RWPE2 (cell line): ENCODE measurements around the gene SV2B.

Source experiments
- ATAC-seq: fragments of 200-7000 bp; cut with Tn5 transposase; 3 replicates; pipeline ENCODE4 v1.9.1; 2021; ENCODE audit warnings: low read depth
- DNase-seq: peaks from one replicate; pipeline ENCODE4 v3.0.0-alpha.2; 2020; ENCODE audit warnings: low spot score
- H3K27ac ChIP-seq: fragments of 450-650 bp; 2 replicates; pipeline ENCODE4 v1.5.1; 2017; ENCODE audit warnings: mild to moderate bottlenecking; ENCODE audit not compliant: poor library complexity, severe bottlenecking
- H3K27me3 ChIP-seq: fragments of 250-450 bp; sonication (Bioruptor Pico); 2 replicates; pipeline ENCODE4 v1.5.1; 2021; ENCODE audit warnings: mild to moderate bottlenecking, moderate library complexity; ENCODE audit not compliant: insufficient read depth, poor library complexity, severe bottlenecking
- H3K36me3 ChIP-seq: fragments of 250-450 bp; sonication (Bioruptor Pico); 2 replicates; pipeline ENCODE4 v1.5.1; 2020; ENCODE audit warnings: low read depth, mild to moderate bottlenecking, moderate library complexity
- H3K4me1 ChIP-seq: fragments of 250-450 bp; sonication (Bioruptor Pico); 2 replicates; pipeline ENCODE4 v1.5.1; 2021; ENCODE audit warnings: mild to moderate bottlenecking, moderate library complexity; ENCODE audit not compliant: insufficient read depth, poor library complexity, severe bottlenecking
- H3K4me3 ChIP-seq: fragments of 250-450 bp; sonication (Bioruptor Pico); 2 replicates; pipeline ENCODE4 v1.5.1; 2021; ENCODE audit warnings: mild to moderate bottlenecking, moderate library complexity; ENCODE audit not compliant: severe bottlenecking
- H3K9me3 ChIP-seq: fragments of 250-450 bp; sonication (Bioruptor Pico); 2 replicates; pipeline ENCODE4 v1.5.1; 2021; ENCODE audit warnings: mild to moderate bottlenecking, moderate library complexity; ENCODE audit not compliant: severe bottlenecking
- TF ChIP-seq, protein P1 (sequence below): fragments of 450-650 bp; IDR thresholded peaks from one replicate; pipeline ENCODE4 v1.5.1; 2017; ENCODE audit warnings: mild to moderate bottlenecking, moderate library complexity; ENCODE audit not compliant: poor library complexity, severe bottlenecking

The SV2B gene, protein sequence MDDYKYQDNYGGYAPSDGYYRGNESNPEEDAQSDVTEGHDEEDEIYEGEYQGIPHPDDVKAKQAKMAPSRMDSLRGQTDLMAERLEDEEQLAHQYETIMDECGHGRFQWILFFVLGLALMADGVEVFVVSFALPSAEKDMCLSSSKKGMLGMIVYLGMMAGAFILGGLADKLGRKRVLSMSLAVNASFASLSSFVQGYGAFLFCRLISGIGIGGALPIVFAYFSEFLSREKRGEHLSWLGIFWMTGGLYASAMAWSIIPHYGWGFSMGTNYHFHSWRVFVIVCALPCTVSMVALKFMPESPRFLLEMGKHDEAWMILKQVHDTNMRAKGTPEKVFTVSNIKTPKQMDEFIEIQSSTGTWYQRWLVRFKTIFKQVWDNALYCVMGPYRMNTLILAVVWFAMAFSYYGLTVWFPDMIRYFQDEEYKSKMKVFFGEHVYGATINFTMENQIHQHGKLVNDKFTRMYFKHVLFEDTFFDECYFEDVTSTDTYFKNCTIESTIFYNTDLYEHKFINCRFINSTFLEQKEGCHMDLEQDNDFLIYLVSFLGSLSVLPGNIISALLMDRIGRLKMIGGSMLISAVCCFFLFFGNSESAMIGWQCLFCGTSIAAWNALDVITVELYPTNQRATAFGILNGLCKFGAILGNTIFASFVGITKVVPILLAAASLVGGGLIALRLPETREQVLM

DNA sequence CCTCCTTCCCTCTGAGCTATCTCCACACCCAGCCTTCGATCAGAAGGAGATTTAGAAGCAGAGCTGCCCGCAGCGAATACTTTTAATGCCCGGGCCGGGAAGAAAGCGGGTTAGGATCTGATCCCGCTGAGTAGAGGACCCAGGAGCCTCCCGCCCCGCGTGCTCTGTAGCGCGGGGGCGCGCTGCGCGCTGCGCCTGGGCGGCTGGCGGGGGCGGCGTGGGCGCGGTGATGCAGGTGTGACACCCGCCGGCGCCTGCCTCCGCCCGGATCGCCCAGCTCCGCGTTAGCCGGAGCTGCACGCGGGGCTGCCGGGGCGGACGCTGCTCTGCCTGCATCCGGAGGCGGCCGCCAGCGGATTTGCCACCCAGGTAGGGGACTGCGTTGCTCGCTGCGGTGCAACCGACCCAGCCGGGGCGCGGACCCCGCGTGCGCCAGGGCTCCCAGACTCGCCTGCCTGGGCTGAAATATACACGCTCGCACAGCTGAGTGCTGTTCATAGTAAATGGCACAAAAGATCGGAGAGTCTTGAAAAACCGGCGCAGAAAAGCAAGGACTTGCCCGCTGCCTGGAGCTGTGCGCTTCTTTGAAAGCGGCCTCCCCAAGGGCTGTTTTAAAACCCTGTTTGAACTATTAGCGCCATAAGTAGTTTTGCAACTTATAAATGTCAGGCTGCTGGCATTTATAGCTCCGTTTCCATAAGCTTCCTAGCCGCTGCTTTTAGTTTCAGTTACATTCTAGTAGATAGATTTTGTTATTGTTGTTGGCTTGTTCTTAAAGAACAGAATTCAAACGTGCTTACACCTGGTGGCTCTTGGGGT, at the start of gene SV2B:
SV2B (plus strand) TSS at position 263 of the 819 bp plus-strand sequence. CDS start 126,007 bp downstream, outside the sequence.
- Histone ChIP-seq H3K27ac (no peak within 1 kb of the TSS), H3K36me3 (no peaks in the 10 kb centered on the region), H3K4me1 (no peaks in the 10 kb centered on the region), H3K4me3 (peak within 1 kb of the TSS; percentile 19), H3K27me3 (peaks cover 81% of the 10 kb centered on the region), H3K9me3 (no peaks in the 10 kb centered on the region)
- ATAC-seq (peak; percentile 73), DNase-seq (no peak)
- TF ChIP-seq, protein P1, sequence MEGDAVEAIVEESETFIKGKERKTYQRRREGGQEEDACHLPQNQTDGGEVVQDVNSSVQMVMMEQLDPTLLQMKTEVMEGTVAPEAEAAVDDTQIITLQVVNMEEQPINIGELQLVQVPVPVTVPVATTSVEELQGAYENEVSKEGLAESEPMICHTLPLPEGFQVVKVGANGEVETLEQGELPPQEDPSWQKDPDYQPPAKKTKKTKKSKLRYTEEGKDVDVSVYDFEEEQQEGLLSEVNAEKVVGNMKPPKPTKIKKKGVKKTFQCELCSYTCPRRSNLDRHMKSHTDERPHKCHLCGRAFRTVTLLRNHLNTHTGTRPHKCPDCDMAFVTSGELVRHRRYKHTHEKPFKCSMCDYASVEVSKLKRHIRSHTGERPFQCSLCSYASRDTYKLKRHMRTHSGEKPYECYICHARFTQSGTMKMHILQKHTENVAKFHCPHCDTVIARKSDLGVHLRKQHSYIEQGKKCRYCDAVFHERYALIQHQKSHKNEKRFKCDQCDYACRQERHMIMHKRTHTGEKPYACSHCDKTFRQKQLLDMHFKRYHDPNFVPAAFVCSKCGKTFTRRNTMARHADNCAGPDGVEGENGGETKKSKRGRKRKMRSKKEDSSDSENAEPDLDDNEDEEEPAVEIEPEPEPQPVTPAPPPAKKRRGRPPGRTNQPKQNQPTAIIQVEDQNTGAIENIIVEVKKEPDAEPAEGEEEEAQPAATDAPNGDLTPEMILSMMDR: no peak

GRCh38 chr15:91051248-91051647, 48.8 kb upstream of the SV2B start:
- DNase-seq (peak; percentile 57), ATAC-seq (no peak)
- Histone ChIP-seq H3K4me3 (no peak overlapping the region), H3K4me1 (no peaks in the 10 kb centered on the region), H3K27me3 (peaks cover 10% of the 10 kb centered on the region), H3K36me3 (no peaks in the 10 kb centered on the region), H3K9me3 (no peaks in the 10 kb centered on the region), H3K27ac (no peak overlapping the region)
- TF ChIP-seq, protein P1: no peak

- H3K36me3 ChIP-seq: no peaks in the 10 kb centered on the region
- no peak overlapping the region for H3K27ac ChIP-seq
- TF ChIP-seq, protein P1: no peak
- H3K9me3 ChIP-seq: no peaks in the 10 kb centered on the region
- DNase-seq (no peak), ATAC-seq (no peak)
- no peak overlapping the region for H3K4me3 ChIP-seq
- H3K4me1 ChIP-seq: no peaks in the 10 kb centered on the region
- H3K27me3 ChIP-seq: peaks cover 35% of the 10 kb centered on the region
These were observed 45.2 kb upstream of the SV2B start for GRCh38 chr15:91054816-91055215.

DNA sequence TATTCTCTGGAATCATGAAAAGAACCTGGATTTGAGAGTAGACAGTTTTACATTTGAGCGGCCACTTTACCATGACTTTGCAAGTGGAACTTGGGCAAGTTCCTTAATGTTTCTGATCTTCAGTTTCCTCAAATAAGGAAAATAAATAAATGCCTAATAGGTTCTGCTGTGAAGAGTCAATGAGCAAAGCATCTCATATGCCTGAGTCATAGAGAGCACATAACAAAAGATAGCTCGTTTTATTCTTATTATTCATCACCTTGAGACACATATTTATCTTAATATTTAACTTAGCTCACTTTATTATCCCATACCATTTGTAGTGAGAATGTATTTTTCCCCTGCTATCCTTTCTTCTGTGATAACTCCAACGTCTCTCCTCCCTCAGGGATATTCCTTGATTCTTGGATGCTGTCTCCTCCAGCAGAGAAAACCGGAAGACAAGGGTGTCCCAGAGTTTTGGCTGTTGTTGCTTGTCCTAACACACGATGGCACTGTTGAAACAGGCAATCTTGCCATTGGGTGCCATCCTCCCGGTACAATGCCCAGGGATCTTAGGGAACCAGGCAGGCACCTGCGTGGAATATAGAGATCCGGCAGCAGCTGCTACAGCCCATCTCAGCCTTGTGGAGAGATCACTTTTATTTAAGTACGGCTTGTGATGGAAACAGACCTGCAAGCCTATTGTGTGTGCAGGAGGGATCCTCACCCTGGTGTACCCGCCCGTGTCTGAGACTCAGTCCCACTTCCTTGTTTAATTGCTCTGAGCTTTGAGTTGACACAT, 44.3 kb upstream of the SV2B start:
- no peaks in the 10 kb centered on the region for H3K36me3 ChIP-seq
- ATAC-seq (peak; percentile 91), DNase-seq (no peak)
- TF ChIP-seq, protein P1: peak; percentile 99
- no peaks in the 10 kb centered on the region for H3K4me1 ChIP-seq
- no peak overlapping the region for H3K27ac ChIP-seq
- no peak overlapping the region for H3K4me3 ChIP-seq
- no peaks in the 10 kb centered on the region for H3K9me3 ChIP-seq
- peaks cover 35% of the 10 kb centered on the region for H3K27me3 ChIP-seq
